Activated naive CD4-positive, alpha-beta T cell treated with anti-CD3 and anti-CD28 coated beads, Interleukin-2, amount 50 U/mL, for 24 hours (primary cell): ENCODE results near the gene SCN1B.
"Not testable (repeated sequence)": the region's sequence is repeated elsewhere in the genome, so short reads cannot be mapped to it uniquely, and the experiment has no call there.

Experiments used
- H3K27ac Mint-ChIP-seq: one replicate; pipeline ENCODE4 v1.8.0; 2021; ENCODE audit warnings: mild to moderate bottlenecking, mixed read lengths
- H3K27me3 Mint-ChIP-seq: one replicate; pipeline ENCODE4 v1.8.0; 2021; ENCODE audit warnings: mixed read lengths
- H3K36me3 Mint-ChIP-seq: one replicate; pipeline ENCODE4 v1.8.0; 2021; ENCODE audit warnings: mixed read lengths
- H3K4me1 Mint-ChIP-seq: one replicate; pipeline ENCODE4 v1.8.0; 2021; ENCODE audit warnings: mixed read lengths
- H3K4me3 Mint-ChIP-seq: one replicate; pipeline ENCODE4 v1.8.0; 2021; ENCODE audit warnings: mild to moderate bottlenecking, mixed read lengths
- H3K9me3 Mint-ChIP-seq: one replicate; pipeline ENCODE4 v1.8.0; 2021; ENCODE audit warnings: mixed read lengths

SCN1B gene

DNA sequence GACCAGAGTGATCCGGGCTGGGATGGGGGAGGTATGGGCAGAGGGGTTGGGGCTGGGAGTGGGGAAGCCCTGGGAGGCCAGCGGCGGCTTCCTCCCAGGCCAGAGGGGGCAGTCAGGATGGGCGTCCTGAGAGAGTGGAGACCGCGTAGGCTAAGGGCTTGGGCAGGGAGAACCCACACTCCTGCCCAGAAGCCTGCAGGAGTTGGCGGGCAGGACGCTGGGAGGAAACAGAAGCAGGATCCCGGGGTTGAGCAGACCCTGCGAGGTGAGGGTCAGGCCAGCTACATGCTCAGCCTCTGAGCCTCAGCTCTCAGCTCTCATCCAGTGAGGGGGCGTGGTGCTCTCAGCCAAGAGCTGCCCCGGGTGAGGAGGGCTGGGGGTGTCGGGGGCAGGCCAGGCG, 7.8 kb upstream of the SCN1B start:
- Mint-ChIP-seq H3K36me3 (peaks cover 18% of the 10 kb centered on the region), H3K27ac (no peak overlapping the region)

DNA sequence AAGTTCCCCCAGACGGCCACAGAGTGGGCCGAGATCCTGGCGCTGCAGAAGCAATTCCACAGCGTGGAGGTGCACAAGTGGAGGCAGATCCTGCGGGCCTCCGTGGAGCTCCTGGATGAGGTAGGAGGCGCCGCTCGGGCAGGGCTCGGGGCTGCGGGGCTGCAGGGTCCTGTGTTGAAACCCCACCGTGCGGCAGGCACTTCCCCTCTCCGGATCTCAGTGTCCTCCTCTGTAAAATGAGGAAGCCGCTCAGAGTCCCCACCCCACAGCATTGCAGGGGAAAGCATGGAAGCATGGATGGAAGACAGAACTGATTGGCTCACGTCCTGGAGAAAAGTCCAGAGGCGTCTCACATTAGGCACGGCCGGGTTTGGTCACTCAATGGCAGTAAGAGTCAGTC, 6.8 kb upstream of the SCN1B start:
- H3K36me3 Mint-ChIP-seq, result peaks cover 15% of the 10 kb centered on the region
- no peak overlapping the region for H3K27ac Mint-ChIP-seq
- H3K4me3 Mint-ChIP-seq, result no peak overlapping the region
- peaks cover 4% of the 10 kb centered on the region for H3K4me1 Mint-ChIP-seq
- H3K27me3 Mint-ChIP-seq, result no peaks in the 10 kb centered on the region
- no peaks in the 10 kb centered on the region for H3K9me3 Mint-ChIP-seq

More for the DNA sequence above, 7.8 kb upstream of the SCN1B start:
- Mint-ChIP-seq H3K9me3 (no peaks in the 10 kb centered on the region), H3K27me3 (no peaks in the 10 kb centered on the region), H3K4me3 (no peak overlapping the region), H3K4me1 (peaks cover 7% of the 10 kb centered on the region)

DNA sequence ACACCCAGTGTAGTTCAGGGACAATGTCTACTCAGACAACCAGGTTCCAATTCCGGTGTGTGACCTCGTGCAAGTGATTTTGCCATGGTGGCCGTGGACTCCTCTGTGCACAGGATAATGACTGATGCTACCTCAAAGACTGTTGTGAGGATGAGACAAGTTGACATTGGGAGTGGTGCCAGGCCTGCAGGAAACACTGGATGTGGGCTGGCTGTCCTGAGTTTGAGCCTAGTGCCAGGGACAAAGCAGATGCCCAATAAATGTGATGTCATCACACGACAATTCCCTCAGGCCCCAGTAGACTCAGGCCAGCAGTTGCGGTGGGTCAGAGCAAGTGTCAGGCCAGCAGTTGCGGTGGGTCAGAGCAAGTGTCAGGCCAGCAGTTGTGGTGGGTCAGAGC, 6.2 kb upstream of the SCN1B start:
- no peak overlapping the region for H3K27ac Mint-ChIP-seq
- H3K4me3 Mint-ChIP-seq, result no peak overlapping the region
- peaks cover 4% of the 10 kb centered on the region for H3K4me1 Mint-ChIP-seq
- H3K27me3 Mint-ChIP-seq, result no peaks in the 10 kb centered on the region
- no peaks in the 10 kb centered on the region for H3K9me3 Mint-ChIP-seq
- peaks cover 14% of the 10 kb centered on the region for H3K36me3 Mint-ChIP-seq

DNA sequence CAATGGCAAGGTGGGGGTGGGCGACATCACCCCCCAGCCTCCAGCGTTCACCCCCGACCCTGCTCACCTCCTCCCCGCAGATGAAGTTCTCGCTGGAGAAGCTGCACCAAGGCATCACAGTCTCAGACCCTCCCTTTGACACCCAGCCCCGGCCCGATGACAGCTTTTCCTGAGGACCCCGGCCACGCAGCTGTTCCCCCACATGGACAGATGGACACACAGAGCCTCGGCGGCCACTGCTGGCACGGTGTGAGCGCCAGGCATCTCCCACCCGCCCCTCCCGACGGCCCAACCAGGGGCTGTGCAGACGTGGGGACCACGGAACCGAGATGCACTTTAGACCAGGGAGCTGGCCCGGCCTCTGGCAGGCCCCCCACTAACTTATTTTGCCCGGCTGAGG, 4.3 kb upstream of the SCN1B start:
- no peak overlapping the region for H3K4me3 Mint-ChIP-seq

DNA sequence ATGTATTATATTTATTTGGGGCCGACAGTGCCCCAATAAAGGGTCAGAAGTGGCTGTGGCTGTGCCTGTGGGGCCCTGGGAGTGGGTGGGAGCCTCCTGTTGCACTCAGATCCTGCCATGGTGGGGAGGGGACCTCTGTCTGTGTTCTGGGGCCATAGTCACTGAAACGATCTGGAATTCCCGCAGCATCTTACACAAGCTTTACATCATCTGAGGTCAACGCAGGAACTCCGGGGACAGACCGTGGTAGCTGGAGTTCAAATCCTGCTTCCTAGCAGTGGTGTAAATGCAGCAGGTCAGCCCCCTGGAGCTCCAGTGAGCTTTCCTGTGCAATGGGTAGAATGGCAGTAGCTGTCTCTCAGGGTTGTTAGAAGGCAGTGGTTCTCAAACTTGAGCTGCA, 3.9 kb upstream of the SCN1B start:
- H3K4me1 Mint-ChIP-seq, result peaks cover 4% of the 10 kb centered on the region
- H3K27ac Mint-ChIP-seq, result no peak overlapping the region
- H3K36me3 Mint-ChIP-seq, result peaks cover 4% of the 10 kb centered on the region
- H3K9me3 Mint-ChIP-seq, result no peaks in the 10 kb centered on the region
- no peak overlapping the region for H3K4me3 Mint-ChIP-seq
- peaks cover 3% of the 10 kb centered on the region for H3K27me3 Mint-ChIP-seq

More for the DNA sequence above, 4.3 kb upstream of the SCN1B start:
- Mint-ChIP-seq H3K36me3 (peaks cover 6% of the 10 kb centered on the region), H3K9me3 (no peaks in the 10 kb centered on the region), H3K4me1 (no peaks in the 10 kb centered on the region), H3K27ac (no peak overlapping the region), H3K27me3 (no peaks in the 10 kb centered on the region)

DNA sequence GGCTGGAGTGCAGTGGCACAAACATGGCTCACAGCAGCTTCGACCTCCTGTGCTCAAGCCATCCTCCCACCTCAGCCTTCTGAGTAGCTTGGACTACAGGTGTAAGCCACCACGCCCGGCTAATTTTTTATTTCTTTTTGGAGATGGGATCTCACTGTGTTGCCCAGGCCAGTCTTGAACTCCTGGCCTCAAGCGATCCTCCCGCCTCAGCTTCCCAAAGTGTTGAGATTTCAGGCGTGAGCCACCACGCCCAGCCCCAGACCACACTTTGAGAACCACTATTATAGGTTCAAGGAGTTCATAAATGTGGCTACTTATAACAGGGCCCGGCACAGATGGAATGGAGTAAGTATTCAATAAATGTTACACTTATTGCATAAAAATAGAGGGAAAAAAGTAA, 3.3 kb upstream of the SCN1B start:
- Mint-ChIP-seq H3K4me3 (no peak overlapping the region), H3K27ac (no peak overlapping the region)

DNA sequence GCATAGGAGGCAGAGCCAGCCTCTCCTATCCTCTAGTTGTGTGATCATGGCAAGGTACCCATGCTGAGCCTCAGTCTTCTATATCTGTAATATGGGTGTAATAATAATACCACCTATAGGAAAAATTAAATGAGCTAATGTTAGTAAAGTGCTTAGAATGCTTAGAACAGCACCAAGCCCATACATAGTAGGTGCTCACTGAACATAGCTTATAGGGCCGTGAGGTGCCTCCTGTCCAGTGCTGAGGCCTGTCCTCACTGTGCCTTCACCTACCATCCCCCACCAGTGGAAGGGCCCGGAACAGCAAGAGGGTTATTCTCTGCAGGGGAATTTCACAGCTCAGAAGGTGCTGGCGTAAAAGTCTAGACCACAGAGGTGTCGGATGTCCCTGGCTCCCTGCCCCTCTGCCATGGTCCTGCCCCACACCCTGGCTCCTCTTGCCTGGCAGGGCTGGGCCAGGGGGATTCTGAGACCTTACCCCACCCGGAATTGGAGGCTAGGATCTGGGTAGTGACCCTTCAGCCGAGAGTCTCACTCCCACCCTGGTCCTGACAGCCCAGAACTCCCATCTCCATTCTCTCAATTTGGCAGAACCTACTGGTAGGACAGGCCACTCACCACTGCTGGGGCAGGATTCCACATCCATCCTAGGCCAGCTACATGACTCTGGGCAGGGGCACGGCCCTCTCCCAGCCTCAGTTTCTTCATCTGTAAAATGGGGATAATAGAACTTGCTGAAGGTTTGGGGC, 2.2 kb upstream of the SCN1B start:
- H3K27me3 Mint-ChIP-seq, result peaks cover 9% of the 10 kb centered on the region
- H3K36me3 Mint-ChIP-seq, result peaks cover 4% of the 10 kb centered on the region
- H3K4me3 Mint-ChIP-seq, result no peak overlapping the region
- H3K4me1 Mint-ChIP-seq, result peaks cover 7% of the 10 kb centered on the region
- no peaks in the 10 kb centered on the region for H3K9me3 Mint-ChIP-seq
- H3K27ac Mint-ChIP-seq, result no peak overlapping the region

More for the DNA sequence above, 3.3 kb upstream of the SCN1B start:
- Mint-ChIP-seq H3K4me1 (peaks cover 7% of the 10 kb centered on the region), H3K9me3 (no peaks in the 10 kb centered on the region), H3K27me3 (peaks cover 5% of the 10 kb centered on the region), H3K36me3 (peaks cover 4% of the 10 kb centered on the region)

DNA sequence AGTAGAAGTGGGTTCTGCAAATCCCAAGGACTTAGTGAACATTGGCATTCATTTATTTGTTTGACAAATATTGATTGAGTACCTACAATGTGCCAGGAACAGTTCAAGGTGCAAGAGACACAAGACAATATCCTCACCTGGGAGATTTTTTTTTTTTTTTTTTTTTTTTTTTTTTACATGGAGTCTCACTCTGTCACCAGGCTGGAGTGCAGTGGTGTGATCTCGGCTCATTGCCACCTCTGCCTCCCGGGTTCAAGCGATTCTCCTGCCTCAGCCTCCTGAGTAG, 1.7 kb upstream of the SCN1B start:
- peaks cover 12% of the 10 kb centered on the region for H3K27me3 Mint-ChIP-seq
- not testable (repeated sequence) for H3K4me3 Mint-ChIP-seq, H3K36me3 Mint-ChIP-seq, H3K9me3 Mint-ChIP-seq, H3K4me1 Mint-ChIP-seq, H3K27ac Mint-ChIP-seq

DNA sequence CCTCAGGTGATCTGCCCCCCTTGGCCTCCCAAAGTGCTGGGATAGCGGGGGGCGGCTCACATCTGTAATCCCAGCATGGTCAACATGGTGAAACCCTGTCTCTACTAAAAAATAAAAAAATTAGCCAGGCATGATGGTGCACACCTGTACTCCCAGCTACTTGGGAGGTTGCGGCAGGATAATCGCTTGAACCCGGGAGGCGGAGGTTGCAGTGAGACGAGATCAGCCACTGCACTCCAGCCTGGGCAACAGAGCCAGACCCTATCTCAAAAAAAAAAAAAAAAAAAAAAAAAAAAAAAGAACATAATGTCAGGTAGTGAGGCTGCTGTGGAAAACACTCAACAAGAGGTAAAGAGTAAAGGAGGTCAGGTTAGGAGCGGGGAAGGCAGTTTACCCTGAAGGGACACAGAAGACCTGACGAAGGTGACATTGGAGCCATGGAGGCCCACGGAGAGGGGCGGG, 964 bp upstream of the SCN1B start:
- Mint-ChIP-seq H3K4me3 (peak overlapping the region; percentile 54), H3K27me3 (peaks cover 12% of the 10 kb centered on the region)
- not testable (repeated sequence) for H3K36me3 Mint-ChIP-seq, H3K9me3 Mint-ChIP-seq, H3K27ac Mint-ChIP-seq, H3K4me1 Mint-ChIP-seq

DNA sequence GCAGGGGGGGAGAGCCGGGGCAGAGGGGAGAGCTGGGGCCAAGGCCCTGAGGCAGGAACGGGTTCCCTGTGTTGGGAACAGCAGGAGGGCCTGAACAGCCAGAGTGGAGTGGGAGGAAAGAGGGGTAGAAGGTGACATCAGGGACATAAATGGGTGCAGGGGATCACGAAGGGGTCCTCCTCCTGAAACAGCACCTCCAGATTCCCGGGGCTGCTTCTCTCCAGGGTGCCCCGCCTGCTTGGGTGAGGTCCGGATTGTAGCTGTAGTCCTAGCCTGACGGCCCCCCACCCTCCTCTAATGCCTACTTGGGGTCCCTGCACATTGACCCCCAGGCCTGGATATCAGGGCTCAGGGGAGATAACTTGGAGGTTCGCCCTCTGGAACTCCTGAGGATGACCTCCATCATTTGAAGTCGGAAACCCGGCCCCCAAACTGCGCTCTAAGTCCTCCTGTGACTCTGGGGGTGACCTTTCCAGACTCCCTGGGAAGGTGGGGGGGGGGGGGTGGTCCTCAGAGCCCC, 473 bp upstream of the SCN1B start:
- H3K4me3 Mint-ChIP-seq, result peak overlapping the region; percentile 54
- H3K4me1 Mint-ChIP-seq, result peaks cover 7% of the 10 kb centered on the region
- H3K27me3 Mint-ChIP-seq, result peaks cover 13% of the 10 kb centered on the region
- H3K9me3 Mint-ChIP-seq, result no peaks in the 10 kb centered on the region
- no peak overlapping the region for H3K27ac Mint-ChIP-seq
- H3K36me3 Mint-ChIP-seq, result no peaks in the 10 kb centered on the region

DNA sequence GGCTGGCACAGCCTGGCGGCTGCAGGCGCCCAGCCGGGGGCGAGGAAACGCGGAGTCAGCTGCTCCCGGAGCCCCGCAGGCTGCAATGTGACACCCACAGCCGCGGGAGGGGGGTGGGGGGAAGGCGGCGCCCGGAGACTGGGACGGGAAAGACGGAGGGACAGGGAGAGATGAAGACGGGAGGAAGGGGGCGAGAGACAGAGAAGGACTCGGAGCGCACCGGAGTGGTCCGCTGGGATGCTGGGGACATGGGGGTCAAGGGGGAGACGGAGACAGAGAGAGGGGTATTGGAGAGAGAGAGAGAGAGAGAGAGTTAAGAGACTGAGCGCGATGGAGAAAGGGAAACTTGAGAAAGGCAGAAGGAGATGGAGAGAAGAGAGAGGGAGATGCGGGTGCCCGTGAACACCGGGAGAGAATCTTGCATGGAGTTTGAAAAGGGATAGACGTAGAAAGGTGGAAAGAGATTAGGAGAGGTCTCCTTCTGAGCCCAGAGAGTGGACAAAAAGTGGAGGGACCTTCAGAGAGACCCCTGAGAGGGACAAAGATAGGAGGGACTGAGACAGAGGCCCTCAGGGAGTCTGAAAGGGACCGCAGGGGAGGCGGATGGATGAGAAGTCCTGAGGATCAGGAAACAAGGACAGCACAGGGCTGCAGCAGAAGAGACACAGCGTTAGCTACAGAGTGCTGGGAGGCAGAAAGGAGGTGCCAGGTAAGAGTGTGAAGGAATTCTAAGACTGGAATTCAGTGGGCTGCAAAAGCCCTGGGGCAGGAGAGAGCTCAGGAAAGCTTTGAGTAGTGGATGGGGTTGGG, 1.0 kb downstream of the SCN1B start:
- Mint-ChIP-seq H3K27ac (no peak overlapping the region), H3K4me1 (peaks cover 7% of the 10 kb centered on the region)

DNA sequence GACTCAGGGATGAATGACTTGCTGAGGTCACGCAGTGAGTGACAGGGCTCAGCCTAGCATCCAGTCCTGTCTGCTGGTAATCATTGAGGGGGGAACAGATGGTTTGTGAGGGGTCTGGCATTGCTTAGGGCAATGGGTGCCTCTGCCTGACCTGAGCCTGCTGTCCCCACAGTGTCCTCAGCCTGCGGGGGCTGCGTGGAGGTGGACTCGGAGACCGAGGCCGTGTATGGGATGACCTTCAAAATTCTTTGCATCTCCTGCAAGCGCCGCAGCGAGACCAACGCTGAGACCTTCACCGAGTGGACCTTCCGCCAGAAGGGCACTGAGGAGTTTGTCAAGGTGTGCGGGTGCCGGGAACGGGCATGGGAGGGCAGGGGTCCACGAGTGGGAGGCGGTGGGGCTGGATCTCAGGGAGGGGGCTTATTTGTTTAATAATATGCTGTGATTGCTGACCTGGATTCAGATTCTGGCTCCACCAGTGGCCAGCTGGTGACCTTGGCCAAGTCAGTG, 2.1 kb downstream of the SCN1B start:
- peaks cover 7% of the 10 kb centered on the region for H3K4me1 Mint-ChIP-seq
- H3K27me3 Mint-ChIP-seq, result peaks cover 13% of the 10 kb centered on the region
- no peaks in the 10 kb centered on the region for H3K36me3 Mint-ChIP-seq
- no peak overlapping the region for H3K4me3 Mint-ChIP-seq
- H3K27ac Mint-ChIP-seq, result peak overlapping the region; percentile 46
- no peaks in the 10 kb centered on the region for H3K9me3 Mint-ChIP-seq

More for the DNA sequence above, 1.0 kb downstream of the SCN1B start:
- Mint-ChIP-seq H3K9me3 (no peaks in the 10 kb centered on the region), H3K36me3 (no peaks in the 10 kb centered on the region), H3K27me3 (peaks cover 13% of the 10 kb centered on the region), H3K4me3 (peak overlapping the region; percentile 80)

DNA sequence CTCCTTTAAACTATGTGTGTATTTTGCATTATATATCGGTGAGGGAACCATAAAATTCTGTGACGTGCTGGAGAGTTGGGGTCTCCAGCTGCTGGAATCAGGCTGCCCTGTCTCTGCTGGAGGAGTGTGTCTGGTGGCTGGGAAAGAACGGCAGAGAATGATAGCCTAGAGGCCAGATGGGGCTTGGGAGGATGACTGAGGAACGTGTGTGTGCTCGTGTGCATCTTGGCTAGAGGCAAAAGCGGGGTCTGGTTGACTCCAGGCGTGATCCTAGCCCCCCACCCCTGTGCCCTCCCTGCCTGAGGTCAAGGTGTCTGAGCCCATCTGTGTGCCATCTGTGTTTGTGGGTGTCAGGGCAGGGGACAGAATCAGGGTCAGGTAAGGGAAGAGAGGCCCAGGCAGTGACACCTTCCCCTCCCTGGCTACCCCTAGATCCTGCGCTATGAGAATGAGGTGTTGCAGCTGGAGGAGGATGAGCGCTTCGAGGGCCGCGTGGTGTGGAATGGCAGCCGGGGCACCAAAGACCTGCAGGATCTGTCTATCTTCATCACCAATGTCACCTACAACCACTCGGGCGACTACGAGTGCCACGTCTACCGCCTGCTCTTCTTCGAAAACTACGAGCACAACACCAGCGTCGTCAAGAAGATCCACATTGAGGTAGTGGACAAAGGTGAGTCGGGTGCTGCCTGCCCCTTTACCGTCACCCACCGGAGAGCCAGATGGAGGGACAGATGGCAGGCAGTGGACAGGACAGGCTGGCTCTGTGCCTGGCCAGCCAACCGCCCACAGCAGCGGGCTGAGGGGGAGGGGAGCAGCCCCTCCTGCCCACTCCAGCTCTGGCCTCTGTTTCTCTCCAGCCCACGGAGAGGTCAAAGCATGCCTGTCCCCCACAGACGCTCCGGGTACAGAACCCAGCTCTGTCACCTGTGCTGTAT, 3.1 kb downstream of the SCN1B start:
- H3K4me3 Mint-ChIP-seq, result no peak overlapping the region
- H3K27ac Mint-ChIP-seq, result no peak overlapping the region
- peaks cover 13% of the 10 kb centered on the region for H3K27me3 Mint-ChIP-seq
- H3K4me1 Mint-ChIP-seq, result peaks cover 7% of the 10 kb centered on the region
- H3K36me3 Mint-ChIP-seq, result no peaks in the 10 kb centered on the region
- H3K9me3 Mint-ChIP-seq, result no peaks in the 10 kb centered on the region

DNA sequence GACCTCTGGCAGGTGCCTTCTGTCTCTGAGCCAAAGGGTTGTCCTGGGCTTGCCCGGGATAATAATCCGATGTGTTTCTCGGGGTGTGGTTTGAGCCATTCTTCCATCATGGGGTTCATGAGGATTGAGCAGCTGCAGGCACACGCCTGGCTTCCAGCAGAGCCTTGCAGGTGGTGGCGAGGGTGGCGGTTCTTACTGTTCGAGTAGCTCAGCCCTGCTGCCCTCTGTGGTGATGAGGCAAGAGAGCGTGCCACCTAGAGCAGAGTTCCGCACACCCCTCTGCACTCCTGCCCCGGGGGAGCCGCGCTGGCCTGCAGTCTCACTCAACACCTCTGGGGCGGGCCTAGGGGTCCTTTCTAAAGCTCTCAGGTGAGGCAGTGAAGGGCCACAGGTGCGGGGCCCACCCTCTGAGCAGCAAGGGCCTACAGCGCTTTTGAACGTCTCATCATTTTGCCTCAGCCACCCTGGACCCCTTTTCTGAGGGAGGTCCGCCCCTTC, 3.8 kb downstream of the SCN1B start:
- no peaks in the 10 kb centered on the region for H3K36me3 Mint-ChIP-seq
- H3K27me3 Mint-ChIP-seq, result peaks cover 13% of the 10 kb centered on the region
- H3K9me3 Mint-ChIP-seq, result no peaks in the 10 kb centered on the region
- peaks cover 9% of the 10 kb centered on the region for H3K4me1 Mint-ChIP-seq
- no peak overlapping the region for H3K4me3 Mint-ChIP-seq
- H3K27ac Mint-ChIP-seq, result no peak overlapping the region
